NCI-H1092 (cell line): Measurements from ENCODE around the gene MYBPC3.

Experiments
- DNase-seq: peaks from one replicate; lab custom pipeline; 2025; lab: John Stamatoyannopoulos, UW

MYBPC3 gene

DNA sequence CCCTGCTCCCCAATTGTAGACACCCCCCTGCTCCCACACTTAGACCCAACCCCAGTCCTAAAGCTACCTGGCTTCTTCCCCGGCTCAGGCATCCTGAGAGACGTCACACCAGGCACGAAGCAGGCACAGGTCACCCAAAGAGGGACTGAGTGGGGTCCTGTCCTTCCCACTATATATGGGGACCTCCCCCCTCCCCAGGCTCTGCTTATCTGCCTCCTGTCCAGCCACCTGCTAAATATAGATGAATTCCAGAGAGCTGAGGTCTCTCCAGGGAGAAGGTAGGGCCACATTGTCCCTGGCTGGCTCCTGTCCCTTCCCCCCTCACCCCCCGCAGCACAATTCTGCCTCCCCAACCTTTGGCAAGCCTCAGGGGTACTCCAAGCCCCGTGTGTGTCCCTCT lies at the start of gene MYBPC3:
Gene MYBPC3 (minus strand): TSS at position 147 of the 400 bp plus-strand sequence. CDS start 55 bp downstream, at position 92.
- no peak for DNase-seq

DNA sequence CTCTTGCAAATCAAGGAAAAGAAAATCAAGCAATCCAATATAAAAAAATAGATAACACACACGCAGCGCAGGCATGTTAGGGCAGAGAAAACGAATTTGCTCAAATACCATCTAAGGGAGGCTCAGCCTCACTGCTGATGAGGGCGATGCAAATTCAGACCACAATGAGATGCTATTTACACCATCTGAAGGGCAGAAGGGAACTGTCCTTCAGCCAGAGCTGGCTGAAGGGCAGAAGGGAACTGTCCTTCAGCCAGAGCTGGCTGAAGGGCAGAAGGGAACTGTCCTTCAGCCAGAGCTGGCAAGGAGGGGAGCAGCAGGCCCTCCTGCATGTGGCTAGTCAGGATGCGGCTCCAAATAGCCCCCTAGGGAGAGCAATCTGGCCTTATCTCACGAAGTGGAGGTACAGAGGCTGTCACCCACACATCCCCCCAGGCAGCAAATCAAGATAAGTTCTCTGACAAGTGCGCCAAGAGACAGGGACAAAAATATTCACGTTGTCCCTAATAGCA lies 48.3 kb upstream of the MYBPC3 start:
- no peak for DNase-seq

DNA sequence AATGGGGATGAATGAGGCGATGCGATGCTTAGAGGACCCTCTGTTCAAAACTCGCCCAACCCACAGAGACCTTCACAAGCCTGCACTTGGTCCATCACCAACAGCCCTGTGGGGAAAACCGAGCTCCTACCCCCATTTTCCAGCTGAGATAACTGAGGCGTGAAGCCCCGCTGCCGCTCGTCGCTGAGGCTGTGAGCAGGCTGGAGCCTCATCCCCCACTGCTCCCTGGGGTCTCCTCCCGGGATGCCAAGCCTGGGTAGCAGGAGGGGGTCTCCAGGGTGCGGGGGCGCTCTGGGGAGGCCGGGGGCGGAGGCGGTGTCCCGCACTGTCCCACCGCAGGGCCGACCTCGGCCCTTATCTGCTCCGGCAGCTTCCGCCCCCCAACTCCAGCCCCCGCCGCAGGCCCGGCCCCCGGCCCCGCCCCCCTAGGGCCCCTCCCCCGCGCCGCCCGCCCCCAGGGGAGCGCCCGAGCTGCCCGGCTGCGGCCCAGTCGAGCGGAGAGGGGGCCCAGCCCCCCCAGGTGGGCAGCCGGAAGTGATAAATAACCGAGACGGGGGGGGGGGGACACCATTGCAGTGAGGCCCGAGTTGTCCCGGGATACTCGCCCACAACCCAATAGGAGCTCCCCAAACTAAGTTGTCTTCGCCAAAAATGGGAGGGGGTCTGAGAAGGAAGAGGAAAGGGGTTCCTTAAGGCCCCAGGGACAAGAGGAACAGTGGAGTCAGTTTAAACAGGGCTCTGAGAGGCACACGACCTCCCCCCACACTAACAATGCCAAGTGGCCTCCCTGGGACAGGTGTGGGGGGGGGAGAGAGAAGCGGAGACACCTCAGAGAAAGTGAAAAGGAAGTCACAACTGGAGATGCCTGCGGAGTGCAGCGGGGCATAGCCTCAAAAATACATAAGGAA lies 47.6 kb upstream of the MYBPC3 start:
- DNase-seq: no peak

DNA sequence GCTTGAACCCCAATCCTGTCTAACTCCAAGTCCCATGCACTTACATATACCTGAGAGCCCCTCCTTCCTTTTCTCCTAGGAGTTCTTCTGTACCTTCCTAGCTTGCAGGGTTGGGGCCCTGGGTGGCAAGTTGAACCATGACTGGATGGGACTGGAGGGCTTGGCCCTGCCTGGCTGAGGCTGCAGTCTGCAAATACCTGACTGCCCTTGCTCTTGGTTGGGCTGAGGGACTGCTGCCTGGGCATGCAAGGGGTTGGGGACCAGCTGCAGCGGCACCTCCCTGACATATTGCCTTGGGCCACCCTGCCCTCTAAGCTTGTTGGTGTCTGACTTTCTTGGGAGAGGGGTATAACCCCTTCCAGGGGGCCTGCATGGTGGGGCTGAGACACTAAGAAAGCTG lies 46.0 kb upstream of the MYBPC3 start:
- DNase-seq: no peak

DNA sequence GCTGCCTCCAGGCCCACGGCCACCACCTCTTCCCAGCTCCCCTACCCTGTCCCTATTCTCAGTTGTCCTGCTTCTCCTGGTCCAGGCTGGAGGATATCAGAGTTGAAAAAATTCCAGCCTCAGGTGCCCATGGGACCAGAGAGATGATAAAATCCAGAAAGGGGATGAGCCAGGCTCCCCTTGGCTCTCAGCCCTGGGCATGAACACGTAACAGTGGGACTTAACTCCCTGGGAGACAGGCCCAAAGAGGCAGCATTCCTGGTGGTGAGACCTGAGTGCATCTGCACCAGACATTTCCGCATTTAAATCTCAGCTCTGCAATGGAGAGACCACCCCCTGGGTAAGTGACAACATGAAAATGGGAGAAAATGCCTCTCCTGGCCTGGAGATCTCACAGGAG lies 45.5 kb upstream of the MYBPC3 start:
- no peak for DNase-seq

DNA sequence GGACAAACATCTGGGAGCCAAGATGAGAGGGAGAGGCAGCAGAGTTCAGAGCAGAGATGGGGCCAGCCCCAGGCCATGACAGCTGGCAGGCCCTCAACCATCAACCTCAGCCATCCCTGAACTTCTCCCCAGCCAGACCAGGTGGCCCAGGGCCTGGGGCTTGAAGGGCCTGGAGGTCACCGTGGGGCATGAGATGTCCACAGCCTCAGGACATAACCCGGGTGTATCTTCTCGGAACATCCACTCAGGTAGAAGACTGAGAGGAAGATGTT lies 43.5 kb upstream of the MYBPC3 start:
- DNase-seq: no peak

DNA sequence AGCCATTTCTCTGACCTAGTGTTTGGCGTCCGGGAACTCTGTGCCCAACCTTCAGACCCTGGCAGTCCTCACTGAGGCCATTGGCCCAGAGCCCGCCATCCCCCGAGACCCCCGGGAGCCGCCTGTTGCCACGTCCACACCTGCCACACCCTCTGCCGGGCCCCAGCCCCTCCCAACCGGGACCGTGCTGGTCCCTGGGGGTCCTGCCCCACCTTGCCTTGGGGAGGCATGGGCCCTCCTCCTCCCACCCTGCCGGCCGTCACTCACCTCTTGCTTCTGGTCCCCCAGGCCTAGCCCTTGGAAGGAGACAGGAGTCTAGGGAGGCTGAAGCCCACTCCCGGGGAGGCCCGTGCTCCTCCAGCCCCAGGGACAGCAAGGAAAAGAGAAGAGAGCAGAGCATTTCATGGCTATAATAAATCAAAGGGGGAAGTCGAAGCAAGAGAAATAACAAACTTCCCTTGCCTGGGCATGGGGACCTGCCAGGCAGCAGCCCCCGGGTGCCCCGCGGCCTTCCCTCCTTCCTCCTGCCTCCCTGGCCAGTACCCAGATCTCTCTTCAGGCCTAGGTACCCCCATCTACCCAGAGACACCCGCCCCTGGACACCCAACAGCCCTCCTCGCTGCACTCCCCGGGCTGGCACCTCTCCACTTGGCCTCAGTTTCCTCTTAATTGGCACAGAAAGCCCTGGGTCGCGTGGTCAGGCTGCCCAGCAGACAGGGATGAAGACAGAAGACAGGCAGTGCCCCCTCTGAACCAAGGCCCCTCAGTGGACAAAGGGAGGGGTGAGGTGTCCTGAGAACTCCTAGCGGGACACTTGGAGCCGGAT lies 42.9 kb upstream of the MYBPC3 start:
- DNase-seq: no peak

DNA sequence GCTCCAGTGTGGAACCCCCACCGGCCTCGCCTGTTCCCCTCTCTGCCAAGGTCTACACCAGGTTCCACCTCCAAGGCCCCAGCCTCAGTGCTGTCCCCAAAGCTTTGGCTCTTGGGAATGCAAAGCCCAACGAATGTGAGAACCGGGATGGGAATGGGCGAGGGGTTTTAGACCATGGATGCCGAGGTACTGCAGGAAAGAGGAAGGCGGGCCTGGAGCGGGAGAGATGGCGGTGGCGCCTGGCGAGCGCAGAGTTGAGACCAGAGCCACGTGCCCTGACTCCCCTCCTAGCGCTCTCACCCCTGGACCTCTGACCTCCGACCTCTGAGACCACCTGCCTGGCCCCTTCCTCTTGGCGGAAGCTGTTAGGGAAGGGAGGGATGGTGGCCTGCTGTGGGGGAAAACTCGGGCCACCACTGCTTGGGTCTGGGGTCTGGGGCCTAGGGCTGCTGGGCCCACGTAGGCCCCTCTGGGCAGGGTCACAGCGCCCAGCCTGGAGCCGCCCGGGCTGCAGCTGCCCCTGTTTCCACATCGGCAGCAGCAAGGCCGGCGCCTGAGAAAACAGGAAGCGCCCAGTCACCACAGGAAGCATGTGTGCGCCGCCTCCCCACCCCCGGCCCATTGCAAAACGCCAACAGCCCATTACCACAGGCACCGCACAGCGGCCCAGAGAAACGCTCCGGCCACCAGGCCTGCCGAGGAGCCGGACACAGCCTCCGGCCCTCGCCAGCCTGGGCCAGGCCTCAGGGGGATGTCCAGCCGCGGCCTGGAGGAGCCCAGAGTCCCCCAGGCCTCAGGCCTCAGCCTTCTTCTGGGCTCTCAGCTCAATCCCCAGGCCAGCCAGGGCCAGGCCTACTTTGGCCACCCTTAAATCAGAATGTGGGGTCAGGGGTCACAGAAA lies 42.1 kb upstream of the MYBPC3 start:
- DNase-seq: no peak

DNA sequence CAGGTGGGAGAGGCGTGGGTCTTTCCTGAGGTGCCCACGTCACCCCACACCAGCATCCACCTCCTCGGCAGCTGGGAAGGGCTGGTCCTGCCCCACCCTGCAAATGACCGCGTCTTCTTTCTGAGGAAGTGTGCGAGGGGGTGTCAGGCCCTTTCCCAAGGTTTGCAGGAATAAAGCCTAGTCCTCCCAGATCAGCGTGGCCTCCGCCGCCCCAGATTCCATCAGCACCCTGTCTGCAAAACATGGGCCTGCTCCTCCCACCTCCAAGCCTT lies 41.5 kb upstream of the MYBPC3 start:
- no peak for DNase-seq

DNA sequence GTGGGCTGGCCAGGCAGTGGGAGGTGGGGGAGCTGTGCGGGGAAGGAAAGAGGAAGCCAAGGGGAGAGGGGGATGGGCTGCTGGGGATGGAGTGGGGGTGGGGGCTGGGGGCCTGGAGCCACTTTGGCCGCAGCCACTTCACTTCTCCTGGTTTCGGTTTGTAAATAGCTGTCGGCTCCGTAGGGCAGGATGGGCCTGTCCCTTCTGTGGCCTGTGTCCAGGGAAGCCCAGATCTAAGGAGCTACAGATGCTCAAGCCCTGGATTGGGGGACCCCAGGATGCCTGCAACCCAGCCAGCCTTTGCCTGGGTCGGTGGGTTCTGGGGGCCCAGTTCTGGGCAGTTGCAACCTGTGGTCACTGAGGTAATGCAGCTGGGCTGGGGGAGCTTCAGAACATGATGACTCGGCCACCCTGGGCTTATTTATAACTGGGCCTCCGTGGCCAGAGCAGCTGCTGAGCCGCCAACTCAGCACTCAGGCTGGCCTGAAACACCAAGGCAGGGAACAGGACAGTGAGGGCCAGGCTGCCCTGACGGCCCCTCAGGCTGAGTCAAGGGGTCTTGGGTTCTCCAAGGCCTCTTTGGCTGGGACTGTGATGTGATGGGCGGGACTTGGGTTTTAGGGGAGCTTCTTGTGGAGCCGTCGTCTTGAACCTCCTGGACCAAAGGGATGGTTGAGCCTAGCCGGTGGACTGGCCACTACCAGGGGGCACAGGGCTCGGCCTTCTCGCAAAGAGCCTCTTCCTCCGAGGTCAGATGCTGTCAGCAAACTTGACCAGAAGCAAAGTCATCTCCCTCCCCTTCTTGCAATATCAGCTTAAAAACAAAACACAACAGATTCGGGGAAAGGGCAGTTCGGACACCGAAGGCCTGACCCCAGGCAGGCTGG lies 40.9 kb upstream of the MYBPC3 start:
- no peak for DNase-seq

DNA sequence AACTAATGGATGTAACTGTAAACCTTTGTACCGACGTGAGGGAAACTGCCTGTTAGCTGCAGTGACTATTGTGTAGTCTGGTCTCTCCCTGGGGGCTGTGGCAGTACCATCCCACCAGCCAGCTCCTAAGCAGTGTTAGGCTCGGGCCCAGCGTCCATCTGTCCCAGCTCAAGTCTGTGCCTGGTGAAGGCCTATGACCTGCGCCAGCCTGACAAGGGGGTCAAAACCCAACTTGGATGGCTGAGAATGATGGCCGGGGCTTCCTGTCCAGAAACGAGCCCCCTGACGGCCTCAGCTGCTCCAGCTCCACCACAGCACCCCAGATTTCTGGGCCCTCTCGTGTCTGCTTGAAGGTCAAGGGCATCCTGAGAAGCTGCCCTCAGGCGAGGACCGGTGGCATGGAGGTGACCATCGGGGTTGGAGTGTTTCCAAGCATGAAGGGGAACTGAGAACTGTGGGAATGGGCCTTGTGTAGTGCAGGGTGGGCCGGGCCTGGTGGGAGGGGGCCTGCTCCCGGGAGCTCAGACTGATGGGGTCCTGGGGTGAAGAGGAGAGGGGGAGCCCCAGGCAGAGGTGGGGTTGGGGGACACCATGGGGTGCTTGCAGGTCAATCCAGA lies 40.2 kb upstream of the MYBPC3 start:
- DNase-seq: no peak

DNA sequence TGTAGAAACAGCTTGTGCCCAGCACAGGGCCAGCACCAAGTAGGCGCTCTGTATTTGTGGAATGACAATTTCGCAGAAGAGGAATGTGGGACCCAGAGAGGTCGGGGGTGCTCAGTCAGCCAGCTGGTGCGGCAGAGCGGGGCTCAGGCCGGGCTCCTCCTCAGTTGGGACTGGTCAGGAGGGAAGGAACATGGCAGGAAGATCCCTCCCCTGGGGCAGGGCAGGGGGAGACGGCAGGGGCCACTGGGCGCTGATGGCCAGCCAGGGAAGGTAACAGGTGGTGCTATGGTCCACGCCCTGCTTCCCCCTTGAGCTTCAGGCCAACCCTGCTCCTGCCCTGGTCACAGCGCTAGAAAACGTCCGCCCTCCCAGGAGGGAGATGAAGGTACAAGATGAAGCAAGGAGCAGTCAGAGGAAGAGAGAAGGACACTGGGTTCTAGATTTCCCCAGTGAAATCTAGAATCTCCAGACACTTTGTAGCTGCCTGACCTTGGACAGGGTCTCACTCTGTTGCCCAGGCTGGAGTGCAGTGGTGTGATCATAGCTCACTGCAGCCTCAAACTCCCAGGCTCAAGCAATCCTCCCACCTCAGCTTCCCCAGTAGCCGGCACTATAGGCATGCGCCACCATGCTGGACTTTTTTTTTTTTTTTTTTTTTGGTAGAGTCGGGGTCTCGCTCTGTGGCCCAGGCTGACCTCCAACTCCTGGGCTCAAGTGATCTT lies 39.4 kb upstream of the MYBPC3 start:
- no peak for DNase-seq

DNA sequence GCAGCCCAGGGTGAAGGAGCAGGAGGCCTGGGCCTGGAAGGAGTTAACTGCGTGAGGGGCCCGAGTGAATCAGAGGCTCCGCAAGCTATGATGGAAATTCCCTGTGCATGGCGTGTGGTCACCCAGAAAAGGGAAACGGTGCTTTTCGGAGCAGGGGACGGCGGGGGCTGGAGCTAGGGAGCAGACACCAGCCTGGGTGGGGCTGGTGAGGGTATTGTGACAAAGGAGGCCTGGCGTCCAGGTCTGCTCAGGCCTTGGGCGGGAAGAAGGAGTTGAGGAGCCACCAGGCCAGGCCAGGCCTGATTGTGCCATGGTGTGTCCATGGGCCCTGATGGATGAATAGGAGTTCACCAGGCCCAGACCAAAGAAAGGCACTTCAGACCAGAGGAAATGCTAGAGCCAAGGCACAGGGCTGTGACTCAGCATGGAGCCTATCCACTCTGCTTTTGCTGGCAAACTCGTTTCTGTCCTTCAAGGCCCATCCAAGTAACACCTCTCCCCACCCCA lies 38.6 kb upstream of the MYBPC3 start:
- DNase-seq: no peak

DNA sequence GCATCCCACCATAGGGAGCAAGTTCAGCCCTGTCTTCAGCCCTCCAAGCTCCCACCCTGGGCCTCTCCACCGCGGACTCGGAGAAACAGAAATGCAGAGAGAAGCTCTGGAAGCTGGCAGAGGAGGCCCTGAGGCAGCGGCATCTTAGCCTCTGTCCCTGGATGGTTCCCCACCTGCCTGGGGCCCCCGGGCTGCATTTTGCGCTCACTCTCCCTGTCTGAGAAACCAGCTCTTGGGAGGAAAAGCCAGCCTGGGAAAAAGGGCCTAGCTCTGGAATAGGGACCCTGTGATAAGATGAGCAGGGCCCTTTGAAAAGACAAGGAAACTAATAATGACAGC lies 37.9 kb upstream of the MYBPC3 start:
- no peak for DNase-seq

DNA sequence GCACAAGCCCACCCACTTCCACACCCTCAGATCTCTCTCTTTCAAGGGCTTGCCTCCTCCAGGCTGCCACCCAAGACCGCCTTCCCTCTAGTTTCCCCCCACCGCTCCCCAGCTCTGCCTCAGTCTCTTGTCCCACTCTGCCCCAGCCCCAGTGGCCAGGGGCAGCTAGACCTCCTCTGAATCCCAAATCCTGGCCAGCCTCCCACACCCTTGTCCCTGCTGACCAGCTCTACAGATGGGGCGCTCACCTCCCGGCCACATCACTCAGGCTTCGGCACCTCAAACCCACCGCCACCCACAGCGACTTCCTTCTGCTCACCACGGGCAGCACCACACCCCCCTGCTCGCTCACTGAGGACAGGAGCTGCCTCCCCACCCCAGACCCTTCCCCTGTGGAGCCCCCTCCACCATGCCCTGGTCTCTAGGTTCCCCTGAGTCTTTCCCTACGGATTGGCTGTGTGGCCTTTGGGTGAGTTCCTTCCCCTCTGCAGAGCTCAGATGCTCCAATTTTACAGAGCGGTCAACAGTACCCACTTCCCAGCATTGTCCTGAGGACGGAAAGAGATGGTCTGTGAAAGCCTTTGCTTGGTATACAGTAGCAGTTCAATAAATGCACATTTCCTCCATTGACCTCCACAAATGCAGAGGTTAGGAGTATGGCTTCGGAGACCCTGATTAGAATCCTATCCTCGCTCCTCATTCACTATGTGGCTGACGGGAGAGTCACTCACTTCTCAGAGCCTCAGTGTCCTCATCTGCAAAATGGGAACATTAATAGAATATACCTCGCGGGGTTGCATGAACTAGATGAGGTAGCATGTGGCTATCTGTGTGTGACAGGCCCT lies 37.3 kb upstream of the MYBPC3 start:
- DNase-seq: no peak

DNA sequence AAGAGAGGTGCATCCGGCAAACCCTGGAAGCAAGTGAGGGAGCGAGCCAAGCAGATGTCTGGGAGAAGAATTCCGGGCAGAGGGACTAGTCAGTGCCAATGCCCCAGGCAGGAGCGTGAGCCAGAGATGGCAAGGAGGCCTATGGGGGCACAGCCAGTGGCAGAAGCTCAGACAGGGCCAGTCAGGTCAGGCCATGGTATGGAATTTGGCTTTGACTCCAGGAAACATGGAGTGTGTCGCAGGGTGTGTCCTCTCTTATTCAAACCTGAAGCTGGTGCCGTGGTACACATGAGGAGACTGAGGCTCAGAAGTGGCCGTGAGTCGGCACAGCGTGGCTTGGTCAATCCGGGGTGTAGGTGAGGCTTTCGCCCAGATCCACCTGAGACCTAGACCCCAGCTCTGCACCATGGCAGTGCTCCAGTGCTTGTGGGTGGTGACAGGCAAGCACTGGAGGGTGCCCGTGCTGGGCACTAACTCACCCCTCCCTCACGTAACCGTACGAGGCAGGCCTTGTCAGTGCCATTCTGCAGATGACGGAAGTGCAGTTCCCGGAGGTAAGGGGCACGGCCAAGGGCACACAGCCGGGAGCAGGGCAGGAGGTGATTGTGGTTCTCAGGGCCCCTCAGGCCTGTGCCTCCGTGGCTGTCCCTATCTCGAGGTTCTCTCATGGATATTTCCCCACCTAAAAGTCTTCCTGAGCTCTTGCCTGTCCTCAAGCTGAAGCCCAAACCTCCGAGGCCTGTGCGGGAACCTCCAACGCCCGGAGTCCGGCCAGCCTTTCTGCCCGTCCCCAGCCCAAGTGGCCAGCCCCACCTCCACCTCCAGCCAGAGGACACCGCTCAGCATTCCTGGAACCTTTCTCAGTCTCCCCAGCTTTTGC lies 36.4 kb upstream of the MYBPC3 start:
- no peak for DNase-seq

DNA sequence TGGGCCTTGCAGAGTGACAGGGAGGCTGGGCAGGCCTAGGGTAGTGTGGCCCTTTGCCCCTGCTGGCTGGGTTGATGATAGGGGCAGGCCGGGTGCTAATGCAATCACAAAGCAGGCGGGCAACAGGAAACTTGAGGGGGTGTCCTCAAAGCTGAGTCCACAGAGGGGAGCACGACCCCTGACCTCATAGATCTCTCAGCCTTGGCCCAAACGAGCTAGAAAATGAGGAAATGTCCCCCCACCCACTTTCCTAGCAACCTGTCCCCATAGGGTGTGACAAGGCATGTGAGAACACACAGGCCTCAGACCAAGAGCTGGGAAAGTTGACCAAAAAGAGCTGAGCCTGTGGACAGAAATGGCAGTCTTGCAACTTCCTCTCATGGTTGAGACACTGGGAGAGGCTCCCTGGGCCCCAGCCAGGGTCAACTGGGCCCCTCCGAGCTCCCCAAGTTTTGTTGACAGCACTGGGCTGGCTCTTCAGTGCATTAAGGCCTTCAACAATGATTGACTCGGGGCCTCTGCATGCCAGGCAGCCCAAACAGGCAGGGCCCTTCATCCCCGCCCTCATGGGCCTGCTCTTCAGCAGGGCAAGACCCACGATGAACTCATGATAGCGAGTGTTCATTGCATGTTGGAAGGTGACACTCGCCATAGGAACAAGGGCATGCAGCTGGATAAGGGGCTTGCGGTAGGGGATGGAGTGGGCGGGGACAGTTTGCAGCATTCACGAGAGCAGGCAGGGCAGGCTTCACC lies 35.6 kb upstream of the MYBPC3 start:
- no peak for DNase-seq
